ENCODE data around the gene LRRC19. TPM values are rescaled to one million over a fixed set of nuclear protein-coding genes. Genes with fewer than 3 reads are reported as not detected.

Gene LRRC19
- total RNA-seq, 1 experiment from 2014 or later, result not detected

DNA sequence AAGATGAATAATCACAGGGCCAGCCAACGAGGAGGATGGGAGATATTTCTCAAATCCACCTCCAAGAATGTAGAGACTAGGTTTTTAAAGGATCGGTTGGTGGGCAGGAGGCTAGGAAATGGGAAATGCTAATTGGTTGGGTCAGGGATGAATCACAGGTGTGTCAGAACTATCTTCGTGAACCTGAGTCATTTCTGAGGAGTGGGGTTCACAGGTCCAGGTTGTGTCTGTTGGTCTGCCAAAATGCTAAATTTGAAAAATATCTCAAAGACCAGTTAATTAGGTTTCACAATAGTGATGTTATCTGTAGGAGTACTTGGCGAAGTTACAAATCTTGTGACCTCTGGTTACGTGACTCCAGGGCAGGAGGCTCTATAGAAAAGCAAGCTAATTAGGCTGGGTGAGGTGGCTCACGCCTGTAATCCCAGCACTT is 55.8 kb downstream of the LRRC19 start (continued):
- TF ChIP-seq SRF (IDR thresholded peaks at IDR 0.05; ENCODE audit: low read depth), result no peak
- TF ChIP-seq CBX3 (IDR thresholded peaks at IDR 0.05; ENCODE audit: low read depth), result no peak; the same call in 1 of the 2 replicates

GRCh38 chr9:26947736-26948135 is 57.7 kb downstream of the LRRC19 start:
- RAD21 ChIA-PET (ENCODE audit: low non-redundant PET in 1 of 2, low total read pairs in 2 of 2, uncharacterized antibody in 2 of 2, unreplicated experiment in 2 of 2), result no interaction called here
- peak overlapping the region; percentile 95 to 97 for H3K4me3 ChIP-seq (replicated peaks in 1 of 2; ENCODE audit: low read depth in 1 of 2, low read length in 2 of 2)
- H3K4me1 ChIP-seq (ENCODE audit: control insufficient read depth in 1 of 2, insufficient read depth in 2 of 2, low read length in 2 of 2), result peaks cover 15 to 39% of the 10 kb centered on the region in 2 experiments; a peak in 3 of 4 replicates
- H3K79me2 ChIP-seq (ENCODE audit: insufficient read depth, low read length), result peaks cover 43% of the 10 kb centered on the region
- H3K4me2 ChIP-seq (ENCODE audit: low read length), result peak overlapping the region; percentile 91
- H3K9me3 ChIP-seq (ENCODE audit: control insufficient read depth in 1 of 2, insufficient read depth in 1 of 2, low read depth in 1 of 2, low read length in 2 of 2), result no peaks in the 10 kb centered on the region
- H3K27me3 ChIP-seq (ENCODE audit: insufficient read depth, low read length), result no peaks in the 10 kb centered on the region
- ATAC-seq (no peak), DNase-seq (ENCODE audit: low read depth, low spot score) (no peak)
- CTCF ChIA-PET, result interaction anchor here (1.3 kb wide), 1 partner anchor 8 kb away, joined by 3 read pairs; the partner anchor contains the start of gene IFT74
- intact Hi-C loops (cut with micrococcal nuclease), result loop anchor here (1.0 kb wide), 1 partner anchor 55 kb away; the partner anchor contains the start of gene CAAP1
- H3K27ac ChIP-seq (ENCODE audit: low read depth, low read length), result peak overlapping the region; percentile 84; the same call in 1 of the 2 replicates
- no peak overlapping the region for H2AFZ ChIP-seq (ENCODE audit: low read depth, low read length, poor library complexity, severe bottlenecking)
- H3K9ac ChIP-seq (ENCODE audit: low read length), result peak overlapping the region; percentile 98
- POLR2A ChIA-PET, result interaction anchor here (1.5 to 1.9 kb wide), 2 partner anchors 8 to 56 kb away, joined by 10 to 11 read pairs; partner anchors contain the start of genes CAAP1 and IFT74
- no peak for TF ChIP-seq EGR1 (IDR thresholded peaks at IDR 0.05; ENCODE audit: low read depth)
- H3K36me3 ChIP-seq (ENCODE audit: control insufficient read depth in 1 of 2, insufficient read depth in 2 of 2, low read length in 2 of 2), result peaks cover 0 to 5% of the 10 kb centered on the region in 2 experiments; a peak in 2 of 4 replicates
- BruUV-seq (replicated peaks), result TSS peak; percentile 89
- no peaks in the 10 kb centered on the region for H3K9me2 ChIP-seq (ENCODE audit: insufficient read depth)
- H4K20me1 ChIP-seq (ENCODE audit: insufficient read depth), result no peaks in the 10 kb centered on the region

GRCh38 chr9:26946753-26947727 is 58.4 kb downstream of the LRRC19 start, which contains the start of gene PLAA:
Gene PLAA (minus strand): TSS chr9:26947242. CDS start chr9:26947045, 197 bp downstream.
- H3K9ac ChIP-seq (ENCODE audit: low read length), result peak within 1 kb of the TSS; percentile 98
- H3K36me3 ChIP-seq (ENCODE audit: control insufficient read depth in 1 of 2, insufficient read depth in 2 of 2, low read length in 2 of 2), result peaks cover 0 to 5% of the 10 kb centered on the region in 2 experiments; a peak in 2 of 4 replicates
- intact Hi-C loops (cut with micrococcal nuclease), result loop anchor here (1.0 kb wide), 1 partner anchor 55 kb away; the partner anchor contains the start of gene CAAP1
- H3K4me3 ChIP-seq (replicated peaks in 1 of 2; ENCODE audit: low read depth in 1 of 2, low read length in 2 of 2), result peak within 1 kb of the TSS; percentile 95 to 97
- ATAC-seq, result peak; percentile 92
- H4K20me1 ChIP-seq (ENCODE audit: insufficient read depth), result 0 out of 2 replicates have a peak, but pooled peaks cover 2% of the 10 kb centered on the region
- H3K9me3 ChIP-seq (ENCODE audit: control insufficient read depth in 1 of 2, insufficient read depth in 1 of 2, low read depth in 1 of 2, low read length in 2 of 2), result no peaks in the 10 kb centered on the region
- ChIA-PET CTCF (interaction anchor here (1.3 kb wide), 1 partner anchor 9 kb away, joined by 3 read pairs; the partner anchor contains the start of gene IFT74), RAD21 (ENCODE audit: low non-redundant PET in 1 of 2, low total read pairs in 2 of 2, uncharacterized antibody in 2 of 2, unreplicated experiment in 2 of 2) (no interaction called here), POLR2A (interaction anchor here (0.7 to 1.9 kb wide), 3 partner anchors 8 to 55 kb away, joined by 3 to 11 read pairs (median 10); partner anchors contain the start of genes CAAP1 and IFT74)
- peak within 1 kb of the TSS; percentile 84 for H3K27ac ChIP-seq (ENCODE audit: low read depth, low read length)
- no peaks in the 10 kb centered on the region for H3K27me3 ChIP-seq (ENCODE audit: insufficient read depth, low read length)
- H2AFZ ChIP-seq (ENCODE audit: low read depth, low read length, poor library complexity, severe bottlenecking), result no peak within 1 kb of the TSS
- peak within 1 kb of the TSS; percentile 91 for H3K4me2 ChIP-seq (ENCODE audit: low read length)
- DNase-seq (ENCODE audit: low read depth, low spot score), result peak; percentile 85
- H3K79me2 ChIP-seq (ENCODE audit: insufficient read depth, low read length), result peaks cover 50% of the 10 kb centered on the region
- peaks cover 15 to 39% of the 10 kb centered on the region in 2 experiments; a peak in 3 of 4 replicates for H3K4me1 ChIP-seq (ENCODE audit: control insufficient read depth in 1 of 2, insufficient read depth in 2 of 2, low read length in 2 of 2)
- BruUV-seq (replicated peaks), result no TSS peak
- H3K9me2 ChIP-seq (ENCODE audit: insufficient read depth), result no peaks in the 10 kb centered on the region
- TF ChIP-seq SP1 (IDR thresholded peaks at IDR 0.05; ENCODE audit: low read depth) (peak; percentile 71), CBX3 (IDR thresholded peaks at IDR 0.05; ENCODE audit: low read depth) (peak; percentile 82), YY1 (IDR thresholded peaks at IDR 0.05; ENCODE audit: extremely low read depth, insufficient replicate concordance, low read depth, low read length) (peak; percentile 88), POLR2AphosphoS5 (IDR thresholded peaks at IDR 0.05; ENCODE audit: low read depth, low read length) (peak; percentile 83), RAD21 (IDR thresholded peaks at IDR 0.05; ENCODE audit: low read depth) (no peak), ATF3 (IDR thresholded peaks at IDR 0.05) (no peak), TCF7L2 (IDR thresholded peaks at IDR 0.05; ENCODE audit: borderline replicate concordance, extremely low read depth, insufficient read depth, insufficient read length) (peak; percentile 62), ZNF274 (IDR thresholded peaks at IDR 0.05; ENCODE audit: low read depth, low read length) (no peak), SIN3A (IDR thresholded peaks at IDR 0.05; ENCODE audit: low read depth) (peak; percentile 73), ZFX (IDR thresholded peaks at IDR 0.05) (peak; percentile 83), JUND (IDR thresholded peaks at IDR 0.05) (no peak), EZH2 (IDR thresholded peaks at IDR 0.05) (no peak), EGR1 (IDR thresholded peaks at IDR 0.05; ENCODE audit: low read depth) (peak; percentile 42; the same call in 1 of the 2 replicates), EZH2phosphoT487 (IDR thresholded peaks at IDR 0.05; ENCODE audit: borderline replicate concordance) (no peak), ELF1 (IDR thresholded peaks at IDR 0.05; ENCODE audit: borderline replicate concordance, low read depth) (peak; percentile 81)
- TF ChIP-seq, protein P1, sequence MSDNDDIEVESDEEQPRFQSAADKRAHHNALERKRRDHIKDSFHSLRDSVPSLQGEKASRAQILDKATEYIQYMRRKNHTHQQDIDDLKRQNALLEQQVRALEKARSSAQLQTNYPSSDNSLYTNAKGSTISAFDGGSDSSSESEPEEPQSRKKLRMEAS (IDR thresholded peaks at IDR 0.05), result peak; percentile 75

All from HCT116 (cell line).